Peyer's patch (tissue), 4 donors: ENCODE measurements around the gene POMP.

Source experiments
- CTCF ChIP-seq, 6 experiments: fragments of 450-650 bp in 4 of 6; fragments of 200-600 bp in 2 of 6; sonication (generic) in 1 of 6; IDR thresholded peaks; one replicate each; pipeline ENCODE4 v1.5.1; 2017 to 2019; ENCODE audit warnings: antibody characterized with exemption in 6 of 6, mild to moderate bottlenecking in 3 of 6, moderate library complexity in 1 of 6
- POLR2A ChIP-seq, 2 donors: fragments of 450-650 bp; IDR thresholded peaks; one replicate each; pipeline ENCODE4 v1.5.1; 2017; ENCODE audit warnings: antibody characterized with exemption in 2 of 2, mild to moderate bottlenecking in 2 of 2, moderate library complexity in 2 of 2

- TF ChIP-seq CTCF (IDR thresholded peaks at IDR 0.05) (no peak), POLR2A (IDR thresholded peaks at IDR 0.05) (no peak)
Observed at GRCh38 chr13:28658539-28658795, 463 bp upstream of the POMP start.
